Epithelial cell of umbilical artery (primary cell): Measurements from ENCODE around the gene MT4. TPM values are rescaled to one million over a fixed set of nuclear protein-coding genes. Genes with fewer than 3 reads are reported as not detected.

ENCODE experiments used
- total RNA-seq: library from RNA; depleted of rRNA; stranded (reverse); fragments of >200 nt; gene quantifications from 2 replicates; pipeline ENCODE4 v1.2.3, GENCODE V29; 2014

Gene MT4
- not detected in 2 replicates for total RNA-seq

GRCh38 chr16:56564793-56565477 lies at the start of gene MT4:
Gene MT4, plus strand, starts transcription at chr16:56565073. Its CDS starts 56 bp downstream, at chr16:56565129.

GRCh38 chr16:56519459-56520250 lies 45.2 kb upstream of the MT4 start, which contains the start of gene BBS2:
Gene BBS2, minus strand, starts transcription at chr16:56520024. Its CDS starts 162 bp downstream, at chr16:56519862.

GRCh38 chr16:56589141-56590039 lies 24.5 kb downstream of the MT4 start, which contains the start of gene MT3:
Gene MT3, plus strand, starts transcription at chr16:56589528. Its CDS starts 63 bp downstream, at chr16:56589591.

GRCh38 chr16:56608043-56608875 lies 43.4 kb downstream of the MT4 start, which contains the start of gene MT2A:
Gene MT2A, plus strand, starts transcription at chr16:56608584. Its CDS starts 72 bp downstream, at chr16:56608656.

Other genes with a start within 250 kb of the MT4 start
- gene AMFR, start 139.5 kb upstream of the MT4 start, total RNA-seq = 177 and 201 TPM in 2 replicates
- 80.6 and 102 TPM in 2 replicates for gene NUDT21, start 113.7 kb upstream of the MT4 start, total RNA-seq
- 47.1 and 159 TPM in 2 replicates for gene OGFOD1, start 113.5 kb upstream of the MT4 start, total RNA-seq
- gene BBS2, start 45.0 kb upstream of the MT4 start, total RNA-seq = 50.0 and 63.5 TPM in 2 replicates
- gene MT3, start 24.5 kb downstream of the MT4 start, total RNA-seq = not detected in 2 replicates
- gene MT2A, start 43.5 kb downstream of the MT4 start, total RNA-seq = 12.8 and 46.1 TPM in 2 replicates
- 14.1 and 18.5 TPM in 2 replicates for gene MT1E, start 60.7 kb downstream of the MT4 start, total RNA-seq
- gene MT1M, start 67.6 kb downstream of the MT4 start, total RNA-seq = not detected in 2 replicates
- 0.97 TPM in 1 of 2 replicates, not detected in the other for gene MT1A, start 73.6 kb downstream of the MT4 start, total RNA-seq
- not detected in 2 replicates for gene MT1B, start 86.8 kb downstream of the MT4 start, total RNA-seq
- 0.32 TPM in 1 of 2 replicates, not detected in the other for gene MT1F, start 92.9 kb downstream of the MT4 start, total RNA-seq
- gene MT1G, start 103.0 kb downstream of the MT4 start, total RNA-seq = not detected in 2 replicates
- not detected in 2 replicates for gene MT1H, start 104.7 kb downstream of the MT4 start, total RNA-seq
- gene MT1X, start 117.4 kb downstream of the MT4 start, total RNA-seq = 3.0 and 7.1 TPM in 2 replicates
- gene NUP93, start 165.1 kb downstream of the MT4 start, total RNA-seq = 74.2 and 87.1 TPM in 2 replicates